Measurements from ENCODE around the gene BCOR.

- TF ChIP-seq CTCF (IDR thresholded peaks at IDR 0.05) = no peak
- no peak for TF ChIP-seq POLR2A (IDR thresholded peaks at IDR 0.05)
Observed at GRCh38 chrX:40007131-40007755, 90.5 kb downstream of the BCOR start.
